Esophagus squamous epithelium (tissue), 5 donors: Measurements from ENCODE around the gene PVALEF. TPM values are rescaled to one million over a fixed set of nuclear protein-coding genes. Genes with fewer than 3 reads are reported as not detected.
A peak's percentile ranks its signal among the peaks of the same experiment; 100 is the strongest.

Experiments used
- DNase-seq: peaks from one replicate; lab custom pipeline; 2025; lab: John Stamatoyannopoulos, UW
- H3K27ac ChIP-seq, 4 donors: fragments of 200-600 bp; sonication (generic); one replicate each; pipeline ENCODE4 v1.5.1; 2016 to 2019; ENCODE audit warnings: mild to moderate bottlenecking in 1 of 4
- H3K27me3 ChIP-seq, 4 donors: fragments of 200-600 bp; sonication (generic); 1 replicate in 3 of 4; 2 replicates in 1 of 4; pipeline versions ENCODE4 v1.5.1 to v1.6.0; 2017 to 2021; ENCODE audit warnings: antibody characterized with exemption in 1 of 4
- H3K36me3 ChIP-seq, 3 donors: fragments of 200-600 bp; sonication (generic); one replicate each; pipeline ENCODE4 v1.5.1; 2016 to 2019
- H3K4me1 ChIP-seq, 3 donors: fragments of 200-600 bp; sonication (generic); one replicate each; pipeline ENCODE4 v1.5.1; 2017 to 2019
- H3K4me3 ChIP-seq, 4 donors: fragments of 200-600 bp; sonication (generic); 1 replicate in 3 of 4; 2 replicates in 1 of 4; pipeline ENCODE4 v1.5.1; 2016 to 2019; ENCODE audit warnings: mild to moderate bottlenecking in 2 of 4, moderate library complexity in 1 of 4
- H3K9me3 ChIP-seq, 3 donors: fragments of 200-600 bp; sonication (generic); one replicate each; pipeline ENCODE4 v1.5.1; 2016 to 2019
- POLR2A ChIP-seq, 4 donors: fragments of 450-650 bp; IDR thresholded peaks; one replicate each; pipeline ENCODE4 v1.6.1; 2017; ENCODE audit warnings: antibody characterized with exemption in 4 of 4, mild to moderate bottlenecking in 4 of 4, moderate library complexity in 3 of 4
- WGBS, 2 donors: methylation state at CpG; one replicate each; pipeline ENCODE4 v1.1.5; 2018; 5-methylcytosine and 5-hydroxymethylcytosine counted together
- intact Hi-C: fragments of 100-400 bp; cut with DNase I; formaldehyde crosslinking; loops from one replicate; pipeline ENCODE4 v1.15.0; 2022
- total RNA-seq, 4 donors: library from RNA; depleted of rRNA; stranded (reverse); fragments of >200 nt; gene quantifications; one replicate each; pipeline ENCODE4 v1.1.0, GENCODE V29; 2016
- TF ChIP-seq, protein P1 (sequence below), 6 experiments: fragments of 450-650 bp in 4 of 6; fragments of 200-600 bp in 2 of 6; sonication (generic) in 2 of 6; IDR thresholded peaks; one replicate each; pipeline ENCODE4 v1.5.1; 2016 to 2019; ENCODE audit warnings: antibody characterized with exemption in 6 of 6, mild to moderate bottlenecking in 4 of 6, moderate library complexity in 4 of 6
- donor health status: DM: yes; HTN: yes; CAD: no.

The PVALEF gene
- total RNA-seq, 4 donors from 2014 or later = not detected

DNA sequence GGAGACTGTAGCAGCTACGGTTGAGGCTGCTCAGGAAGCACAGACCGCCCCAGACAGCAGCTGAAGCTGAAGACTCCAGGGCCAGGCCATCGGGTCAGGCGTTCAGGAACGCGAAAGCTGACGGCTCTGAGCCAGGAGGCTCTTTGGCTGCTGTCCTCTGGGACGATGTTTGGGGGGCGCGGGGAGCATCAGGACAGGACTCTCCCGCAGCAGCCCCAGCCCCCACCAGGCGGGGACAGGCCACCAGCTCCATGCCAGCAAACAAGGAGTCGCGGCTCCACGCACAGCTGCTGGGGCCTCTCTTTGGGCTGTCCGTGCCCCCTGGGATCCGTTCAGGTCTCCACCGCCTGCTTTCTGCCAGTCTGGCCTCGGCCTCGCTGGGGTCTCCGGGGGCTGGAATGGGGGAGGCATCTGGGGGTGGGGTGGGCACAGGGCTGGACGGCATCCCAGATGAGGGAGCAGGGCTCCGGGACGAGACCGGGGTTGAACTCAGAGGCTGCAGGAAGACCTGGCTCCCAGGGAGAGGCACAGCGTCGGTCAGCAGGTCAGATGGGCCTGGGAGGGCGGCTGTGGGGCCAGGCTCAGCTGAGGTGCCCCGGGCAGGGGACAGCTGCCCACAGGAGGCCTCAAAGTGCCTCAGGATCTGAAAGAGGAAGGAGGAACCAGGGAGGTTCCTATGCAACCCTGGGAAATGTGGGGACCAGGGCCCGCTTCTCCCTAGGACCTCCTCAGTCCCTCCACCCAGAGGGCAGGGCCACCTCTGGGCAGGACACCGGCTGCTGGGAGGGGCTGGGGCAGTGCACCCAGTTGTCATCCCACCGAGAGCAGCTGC lies 63.7 kb downstream of the PVALEF start:
- H3K27me3 ChIP-seq = no peaks in the 10 kb centered on the region
- H3K9me3 ChIP-seq = no peaks in the 10 kb centered on the region
- WGBS, 2 donors = 73 to 96% methylated on average over 3 to 13 of the region's 32 CpGs
- peaks cover 0 to 5% (median 0%) of the 10 kb centered on the region in 3 donors for H3K4me1 ChIP-seq
- peaks cover 23 to 59% (median 28%) of the 10 kb centered on the region in 3 donors for H3K36me3 ChIP-seq
- no peak overlapping the region for H3K27ac ChIP-seq
- TF ChIP-seq POLR2A (IDR thresholded peaks at IDR 0.05) = no peak
- TF ChIP-seq, protein P1, sequence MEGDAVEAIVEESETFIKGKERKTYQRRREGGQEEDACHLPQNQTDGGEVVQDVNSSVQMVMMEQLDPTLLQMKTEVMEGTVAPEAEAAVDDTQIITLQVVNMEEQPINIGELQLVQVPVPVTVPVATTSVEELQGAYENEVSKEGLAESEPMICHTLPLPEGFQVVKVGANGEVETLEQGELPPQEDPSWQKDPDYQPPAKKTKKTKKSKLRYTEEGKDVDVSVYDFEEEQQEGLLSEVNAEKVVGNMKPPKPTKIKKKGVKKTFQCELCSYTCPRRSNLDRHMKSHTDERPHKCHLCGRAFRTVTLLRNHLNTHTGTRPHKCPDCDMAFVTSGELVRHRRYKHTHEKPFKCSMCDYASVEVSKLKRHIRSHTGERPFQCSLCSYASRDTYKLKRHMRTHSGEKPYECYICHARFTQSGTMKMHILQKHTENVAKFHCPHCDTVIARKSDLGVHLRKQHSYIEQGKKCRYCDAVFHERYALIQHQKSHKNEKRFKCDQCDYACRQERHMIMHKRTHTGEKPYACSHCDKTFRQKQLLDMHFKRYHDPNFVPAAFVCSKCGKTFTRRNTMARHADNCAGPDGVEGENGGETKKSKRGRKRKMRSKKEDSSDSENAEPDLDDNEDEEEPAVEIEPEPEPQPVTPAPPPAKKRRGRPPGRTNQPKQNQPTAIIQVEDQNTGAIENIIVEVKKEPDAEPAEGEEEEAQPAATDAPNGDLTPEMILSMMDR (IDR thresholded peaks at IDR 0.05) = no peak
- no peak for DNase-seq
- H3K4me3 ChIP-seq = no peak overlapping the region
- intact Hi-C loops = no loop called here

DNA sequence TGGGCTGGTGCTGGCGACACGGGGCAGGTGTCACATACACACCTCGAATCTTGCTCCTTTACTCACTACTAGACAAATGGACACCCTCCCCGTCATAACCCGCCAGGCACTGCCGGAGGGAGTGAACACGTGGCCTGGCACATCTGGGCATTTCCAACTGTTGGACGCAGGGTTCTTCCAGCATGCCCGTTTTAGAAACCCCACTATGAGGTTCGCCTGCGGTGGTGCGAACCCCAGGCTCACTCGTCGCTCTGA lies 64.3 kb downstream of the PVALEF start:
- no peak for DNase-seq
- Histone ChIP-seq H3K27me3 (no peaks in the 10 kb centered on the region), H3K27ac (no peak overlapping the region), H3K36me3 (peaks cover 23 to 65% (median 28%) of the 10 kb centered on the region in 3 donors), H3K4me1 (peaks cover 0 to 5% (median 0%) of the 10 kb centered on the region in 3 donors), H3K9me3 (no peaks in the 10 kb centered on the region), H3K4me3 (no peak overlapping the region)
- whole genome bisulfite sequencing, 2 donors = 62 to 96% methylated on average over 3 to 10 of the region's 14 CpGs
- intact Hi-C loops = no loop called here
- TF ChIP-seq POLR2A (IDR thresholded peaks at IDR 0.05) = no peak
- TF ChIP-seq, protein P1 (IDR thresholded peaks at IDR 0.05) = no peak

DNA sequence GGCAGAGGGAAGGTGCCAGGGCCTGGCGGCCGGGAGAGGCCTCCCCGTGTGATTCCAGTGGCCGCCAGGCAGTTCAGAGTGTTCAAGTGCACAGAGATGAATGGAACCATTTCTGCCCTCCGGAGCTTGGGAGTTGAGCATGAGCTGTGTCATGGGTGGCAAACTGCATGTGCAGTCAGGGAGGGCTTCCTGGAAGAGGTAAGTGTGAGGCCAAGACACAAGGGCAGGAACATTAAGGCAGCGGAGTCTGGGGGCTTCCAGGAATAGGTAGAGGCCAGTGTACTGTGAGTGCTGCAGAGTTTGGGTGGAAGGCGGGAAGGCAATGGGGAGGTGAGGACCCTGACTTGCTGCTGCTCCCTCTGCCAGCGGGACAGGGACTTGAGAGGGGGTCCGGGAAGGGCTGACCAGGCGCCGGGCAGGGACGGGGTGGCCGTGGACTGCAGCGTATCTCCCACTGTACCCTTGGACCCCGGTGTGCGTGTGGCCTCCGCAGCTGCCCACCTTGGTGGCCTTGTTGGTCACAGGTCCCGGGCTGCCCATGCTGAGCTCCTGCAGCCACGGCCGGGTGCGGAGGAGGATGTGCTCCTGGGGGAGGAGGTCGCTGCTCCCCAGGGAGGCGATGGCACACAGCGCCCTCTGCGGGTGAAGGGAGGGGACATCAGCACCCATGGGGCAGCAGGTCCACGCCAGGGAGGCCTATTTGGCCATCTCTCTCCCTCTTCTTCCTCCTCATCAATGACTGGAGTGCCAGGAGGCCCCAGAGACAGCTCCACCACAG lies 64.9 kb downstream of the PVALEF start:
- no peak overlapping the region for H3K27ac ChIP-seq
- H3K9me3 ChIP-seq = no peaks in the 10 kb centered on the region
- no peaks in the 10 kb centered on the region for H3K27me3 ChIP-seq
- no peak overlapping the region for H3K4me3 ChIP-seq
- peaks cover 23 to 70% (median 28%) of the 10 kb centered on the region in 3 donors for H3K36me3 ChIP-seq
- 83 to 94% methylated on average over 8 to 16 of the region's 26 CpGs for WGBS, 2 donors
- DNase-seq = no peak
- H3K4me1 ChIP-seq = peaks cover 0 to 5% (median 0%) of the 10 kb centered on the region in 3 donors
- TF ChIP-seq, protein P1 (IDR thresholded peaks at IDR 0.05) = peak in 1 of 6 experiments; percentile 6
- TF ChIP-seq POLR2A (IDR thresholded peaks at IDR 0.05) = no peak
- intact Hi-C loops = no loop called here

DNA sequence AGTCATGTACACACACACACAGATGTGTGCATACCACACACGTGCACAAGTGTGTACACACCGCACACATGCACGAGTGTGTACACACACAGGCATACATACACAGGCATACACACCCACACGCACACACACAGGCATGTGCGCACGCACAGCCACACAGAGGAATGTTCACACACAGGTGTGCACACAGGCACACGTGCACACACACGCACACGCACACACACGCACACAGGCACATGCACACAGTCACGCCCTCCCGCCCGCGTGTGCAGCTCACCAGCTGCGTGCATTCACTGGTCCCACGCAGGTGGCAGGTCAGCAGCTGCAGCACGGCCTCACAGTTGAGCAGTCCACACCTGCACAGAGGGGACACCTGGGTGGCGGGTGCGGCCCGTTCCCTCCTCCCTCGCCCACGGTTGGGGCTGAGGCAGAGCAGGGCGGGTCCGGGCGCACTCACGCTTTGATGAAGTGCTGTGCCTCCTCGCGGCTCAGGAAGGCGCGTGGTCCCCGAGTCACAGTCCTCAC lies 65.9 kb downstream of the PVALEF start:
- H3K4me1 ChIP-seq = peaks cover 0 to 14% (median 0%) of the 10 kb centered on the region in 3 donors
- no peaks in the 10 kb centered on the region for H3K27me3 ChIP-seq
- intact Hi-C loops = no loop called here
- H3K9me3 ChIP-seq = no peaks in the 10 kb centered on the region
- peaks cover 23 to 79% (median 28%) of the 10 kb centered on the region in 3 donors for H3K36me3 ChIP-seq
- TF ChIP-seq, protein P1 (IDR thresholded peaks at IDR 0.05) = no peak
- no peak for TF ChIP-seq POLR2A (IDR thresholded peaks at IDR 0.05)
- no peak for DNase-seq
- WGBS, 2 donors = 72 to 85% methylated on average over 4 to 20 of the region's 31 CpGs
- H3K27ac ChIP-seq = no peak overlapping the region
- no peak overlapping the region for H3K4me3 ChIP-seq
